Measurements from ENCODE around the gene RNF183.

- no peak for TF ChIP-seq CTCF (IDR thresholded peaks at IDR 0.05 in 4 of 5, conservative IDR thresholded peaks at IDR 0.05 in 1 of 5)
- TF ChIP-seq POLR2A (IDR thresholded peaks at IDR 0.05): no peak
Measured at GRCh38 chr9:113267911-113268566, 35.1 kb downstream of the RNF183 start.

All from gastrocnemius medialis (tissue), 4 donors.